ENCODE data around the gene KCNE2. TPM values are rescaled to one million over a fixed set of nuclear protein-coding genes. Genes with fewer than 3 reads are reported as not detected.

Gene KCNE2
- total and polyA plus RNA-seq, 8 donors, result not detected

- Histone ChIP-seq H3K4me1 (no peaks in the 10 kb centered on the region), H3K36me3 (no peaks in the 10 kb centered on the region), H3K27ac (no peak overlapping the region), H3K4me3 (no peak overlapping the region), H3K9me3 (no peaks in the 10 kb centered on the region), H3K27me3 (no peaks in the 10 kb centered on the region)
- WGBS, 2 donors, result 52 to 70% methylated on average over 6 of the region's 6 CpGs
- no peak for FAIRE-seq
- intact Hi-C loops (cut with DNase I), result no loop called here
- no peak for DNase-seq
- ATAC-seq, result no peak
- TF ChIP-seq CTCF (IDR thresholded peaks at IDR 0.05), result no peak
These were observed 26.1 kb upstream of the KCNE2 start for GRCh38 chr21:34337741-34338140.

DNA sequence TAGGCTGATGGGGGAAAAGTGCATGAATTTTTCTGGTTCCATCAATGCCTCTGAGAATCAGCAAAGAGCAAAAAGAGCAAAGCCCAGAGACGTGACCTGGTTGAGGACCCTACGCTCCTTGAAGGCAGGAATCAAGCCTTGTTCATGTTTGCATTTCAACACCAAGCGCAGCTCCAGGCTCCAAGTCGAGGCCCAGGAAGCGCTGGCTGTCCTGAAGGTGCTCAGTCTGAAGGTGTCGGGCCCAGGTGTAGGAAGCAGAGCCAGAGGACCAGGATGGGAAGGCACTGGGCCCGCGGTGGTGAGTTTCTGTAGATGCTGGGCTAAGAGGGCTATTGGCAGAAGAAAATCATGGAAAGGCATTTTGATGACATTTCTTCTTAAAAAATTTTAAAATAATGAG lies 25.6 kb upstream of the KCNE2 start:
- Histone ChIP-seq H3K4me1 (no peaks in the 10 kb centered on the region), H3K27me3 (no peaks in the 10 kb centered on the region), H3K27ac (no peak overlapping the region), H3K9me3 (no peaks in the 10 kb centered on the region), H3K4me3 (no peak overlapping the region), H3K36me3 (no peaks in the 10 kb centered on the region)
- FAIRE-seq (no peak), DNase-seq (no peak), ATAC-seq (no peak)
- intact Hi-C loops (cut with DNase I), result no loop called here
- 83 to 89% methylated on average over 8 of the region's 8 CpGs for WGBS, 2 donors
- no peak for TF ChIP-seq CTCF (IDR thresholded peaks at IDR 0.05)

- DNase-seq, result no peak
- WGBS, 2 donors, result 61 to 79% methylated on average over 3 of the region's 3 CpGs
These were observed 23.7 kb upstream of the KCNE2 start for GRCh38 chr21:34340061-34340460.

DNA sequence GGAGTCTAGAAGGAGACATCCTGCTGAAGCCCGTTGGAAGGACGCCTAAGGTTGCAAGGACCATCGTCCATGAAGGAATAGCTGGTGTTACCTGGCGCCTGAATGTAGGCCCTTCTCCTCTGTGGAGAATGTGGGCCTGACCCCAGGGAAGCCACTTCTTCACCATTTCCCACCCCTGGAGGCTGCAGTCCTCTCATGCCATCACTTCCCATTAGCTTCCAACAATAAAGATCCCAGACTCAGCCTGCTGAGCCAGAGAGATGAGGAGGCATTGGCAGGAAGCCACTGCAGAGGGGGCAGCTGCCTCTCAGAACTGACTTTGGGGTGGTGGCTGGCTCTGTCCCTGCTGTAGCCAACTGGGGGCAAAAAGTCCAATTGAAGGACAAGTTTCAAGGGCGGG lies 21.3 kb upstream of the KCNE2 start:
- H3K9me3 ChIP-seq, result no peaks in the 10 kb centered on the region
- FAIRE-seq (no peak), DNase-seq (no peak), ATAC-seq (no peak)
- intact Hi-C loops (cut with DNase I), result no loop called here
- H3K4me3 ChIP-seq, result no peak overlapping the region
- H3K27ac ChIP-seq, result no peak overlapping the region
- WGBS, 2 donors, result 70 to 91% methylated on average over 5 of the region's 5 CpGs
- no peak for TF ChIP-seq CTCF (IDR thresholded peaks at IDR 0.05)
- no peaks in the 10 kb centered on the region for H3K36me3 ChIP-seq
- no peaks in the 10 kb centered on the region for H3K27me3 ChIP-seq
- no peaks in the 10 kb centered on the region for H3K4me1 ChIP-seq

More at GRCh38 chr21:34340061-34340460, 23.7 kb upstream of the KCNE2 start:
- no peaks in the 10 kb centered on the region for H3K36me3 ChIP-seq
- H3K4me3 ChIP-seq, result no peak overlapping the region
- no peaks in the 10 kb centered on the region for H3K4me1 ChIP-seq
- no peak for TF ChIP-seq CTCF (IDR thresholded peaks at IDR 0.05)
- H3K27ac ChIP-seq, result no peak overlapping the region
- H3K9me3 ChIP-seq, result no peaks in the 10 kb centered on the region
- ATAC-seq (no peak), FAIRE-seq (no peak)
- intact Hi-C loops (cut with DNase I), result no loop called here
- H3K27me3 ChIP-seq, result no peaks in the 10 kb centered on the region

DNA sequence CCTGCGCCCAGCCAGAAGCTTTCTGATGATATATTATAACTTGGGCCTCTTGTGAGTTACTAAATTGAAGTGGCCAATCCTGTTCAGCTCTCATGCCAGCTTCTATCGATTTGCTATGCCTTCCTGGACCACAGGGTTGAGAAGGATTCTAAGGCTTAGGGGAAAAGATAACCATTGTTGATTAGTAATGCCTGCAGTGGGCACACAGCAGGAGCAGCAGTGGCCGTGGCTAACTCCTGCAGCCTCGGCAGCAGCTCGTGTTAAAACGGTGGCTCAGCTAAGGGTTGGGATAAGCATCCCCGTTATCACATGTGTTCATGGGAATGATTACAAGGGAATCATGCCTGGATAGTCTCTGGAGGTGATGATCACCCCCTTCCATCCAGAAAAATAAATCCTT lies 20.5 kb upstream of the KCNE2 start:
- H3K27ac ChIP-seq, result no peak overlapping the region
- no peaks in the 10 kb centered on the region for H3K27me3 ChIP-seq
- ATAC-seq (no peak), FAIRE-seq (no peak), DNase-seq (no peak)
- no peaks in the 10 kb centered on the region for H3K36me3 ChIP-seq
- 66 to 76% methylated on average over 7 of the region's 7 CpGs for WGBS, 2 donors
- intact Hi-C loops (cut with DNase I), result no loop called here
- no peak for TF ChIP-seq CTCF (IDR thresholded peaks at IDR 0.05)
- H3K9me3 ChIP-seq, result no peaks in the 10 kb centered on the region
- no peaks in the 10 kb centered on the region for H3K4me1 ChIP-seq
- no peak overlapping the region for H3K4me3 ChIP-seq
